ENCODE results near the gene SPAG9. TPM values are rescaled to one million over a fixed set of nuclear protein-coding genes. Genes with fewer than 3 reads are reported as not detected.

The SPAG9 gene
- total RNA-seq, 1 donor from 2014 or later = 108 TPM

DNA sequence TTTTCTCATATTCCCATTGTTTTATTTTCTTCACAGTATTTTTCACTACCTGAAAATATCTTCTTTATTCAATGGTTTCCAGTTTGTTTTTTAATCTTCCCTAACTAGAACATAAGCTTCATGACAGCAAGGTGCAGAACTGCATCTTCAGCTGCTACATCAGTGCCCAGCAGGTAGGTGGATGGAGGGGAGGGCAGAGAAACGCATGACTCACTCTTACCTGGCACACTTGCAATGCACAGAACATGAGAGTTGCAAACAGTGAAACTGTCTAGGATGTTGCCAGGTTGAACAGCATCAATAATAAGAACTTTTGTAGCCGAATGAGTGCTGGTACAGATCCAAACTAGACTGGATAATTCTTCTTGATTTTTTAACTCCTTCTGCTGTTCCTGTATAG is 127.1 kb downstream of the SPAG9 start:
- H3K27ac ChIP-seq = no peak overlapping the region
- no peak overlapping the region for H3K4me3 ChIP-seq
- H3K4me1 ChIP-seq = no peaks in the 10 kb centered on the region
- DNase-seq (no peak), ATAC-seq (no peak)
- H3K27me3 ChIP-seq (ENCODE audit: low read depth) = no peaks in the 10 kb centered on the region
- intact Hi-C loops (cut with DNase I) = no loop called here
- TF ChIP-seq, protein P1, sequence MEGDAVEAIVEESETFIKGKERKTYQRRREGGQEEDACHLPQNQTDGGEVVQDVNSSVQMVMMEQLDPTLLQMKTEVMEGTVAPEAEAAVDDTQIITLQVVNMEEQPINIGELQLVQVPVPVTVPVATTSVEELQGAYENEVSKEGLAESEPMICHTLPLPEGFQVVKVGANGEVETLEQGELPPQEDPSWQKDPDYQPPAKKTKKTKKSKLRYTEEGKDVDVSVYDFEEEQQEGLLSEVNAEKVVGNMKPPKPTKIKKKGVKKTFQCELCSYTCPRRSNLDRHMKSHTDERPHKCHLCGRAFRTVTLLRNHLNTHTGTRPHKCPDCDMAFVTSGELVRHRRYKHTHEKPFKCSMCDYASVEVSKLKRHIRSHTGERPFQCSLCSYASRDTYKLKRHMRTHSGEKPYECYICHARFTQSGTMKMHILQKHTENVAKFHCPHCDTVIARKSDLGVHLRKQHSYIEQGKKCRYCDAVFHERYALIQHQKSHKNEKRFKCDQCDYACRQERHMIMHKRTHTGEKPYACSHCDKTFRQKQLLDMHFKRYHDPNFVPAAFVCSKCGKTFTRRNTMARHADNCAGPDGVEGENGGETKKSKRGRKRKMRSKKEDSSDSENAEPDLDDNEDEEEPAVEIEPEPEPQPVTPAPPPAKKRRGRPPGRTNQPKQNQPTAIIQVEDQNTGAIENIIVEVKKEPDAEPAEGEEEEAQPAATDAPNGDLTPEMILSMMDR (IDR thresholded peaks at IDR 0.05) = no peak
- H3K9me3 ChIP-seq = no peaks in the 10 kb centered on the region
- H3K36me3 ChIP-seq = peaks cover 100% of the 10 kb centered on the region

DNA sequence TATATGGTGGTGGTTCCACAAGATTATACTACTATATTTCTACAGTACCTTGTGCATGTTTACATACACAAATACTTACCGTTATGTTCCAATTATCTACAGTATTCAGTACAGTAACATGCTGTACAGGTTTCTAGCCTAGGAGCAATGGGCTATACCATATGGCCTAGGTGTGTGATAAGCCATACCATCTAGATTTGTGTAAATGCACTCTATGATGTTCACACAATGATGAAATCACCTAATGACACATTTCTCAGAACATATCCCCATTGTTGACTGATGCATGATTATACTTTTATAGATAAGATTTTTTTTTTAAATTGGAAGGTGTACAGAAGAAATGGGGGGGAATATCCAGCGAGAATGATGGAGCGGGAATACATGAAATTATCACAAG is 131.5 kb downstream of the SPAG9 start:
- intact Hi-C loops (cut with DNase I) = no loop called here
- Histone ChIP-seq H3K4me3 (no peak overlapping the region), H3K9me3 (no peaks in the 10 kb centered on the region), H3K27me3 (ENCODE audit: low read depth) (no peaks in the 10 kb centered on the region), H3K27ac (no peak overlapping the region), H3K36me3 (peaks cover 100% of the 10 kb centered on the region), H3K4me1 (no peaks in the 10 kb centered on the region)
- ATAC-seq = no peak
- TF ChIP-seq, protein P1 (IDR thresholded peaks at IDR 0.05) = no peak
- DNase-seq = no peak

DNA sequence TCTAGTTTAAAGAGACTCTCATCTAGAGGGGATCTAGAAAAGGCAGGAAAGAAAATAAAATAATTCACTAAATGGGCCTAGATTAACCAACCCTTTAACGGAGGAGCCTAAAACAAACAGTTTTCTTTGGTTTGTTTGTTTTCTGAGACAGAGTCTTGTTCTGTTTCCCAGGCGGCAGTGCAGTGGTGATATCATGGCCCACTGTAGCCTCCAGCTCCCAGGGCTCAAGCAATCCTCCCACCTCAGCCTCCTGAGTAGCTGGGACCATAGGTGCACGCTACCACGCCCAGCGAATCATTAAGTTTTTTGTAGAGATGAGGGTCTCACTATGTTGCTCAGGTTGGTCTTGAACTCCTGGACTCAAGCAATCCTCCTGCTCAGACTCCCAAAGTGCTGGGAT is 132.2 kb downstream of the SPAG9 start:
- TF ChIP-seq, protein P1 (IDR thresholded peaks at IDR 0.05) = no peak
- ATAC-seq (no peak), DNase-seq (no peak)
- Histone ChIP-seq H3K4me1 (no peaks in the 10 kb centered on the region), H3K27me3 (ENCODE audit: low read depth) (no peaks in the 10 kb centered on the region), H3K36me3 (peaks cover 100% of the 10 kb centered on the region), H3K27ac (no peak overlapping the region), H3K4me3 (no peak overlapping the region), H3K9me3 (no peaks in the 10 kb centered on the region)
- intact Hi-C loops (cut with DNase I) = no loop called here

DNA sequence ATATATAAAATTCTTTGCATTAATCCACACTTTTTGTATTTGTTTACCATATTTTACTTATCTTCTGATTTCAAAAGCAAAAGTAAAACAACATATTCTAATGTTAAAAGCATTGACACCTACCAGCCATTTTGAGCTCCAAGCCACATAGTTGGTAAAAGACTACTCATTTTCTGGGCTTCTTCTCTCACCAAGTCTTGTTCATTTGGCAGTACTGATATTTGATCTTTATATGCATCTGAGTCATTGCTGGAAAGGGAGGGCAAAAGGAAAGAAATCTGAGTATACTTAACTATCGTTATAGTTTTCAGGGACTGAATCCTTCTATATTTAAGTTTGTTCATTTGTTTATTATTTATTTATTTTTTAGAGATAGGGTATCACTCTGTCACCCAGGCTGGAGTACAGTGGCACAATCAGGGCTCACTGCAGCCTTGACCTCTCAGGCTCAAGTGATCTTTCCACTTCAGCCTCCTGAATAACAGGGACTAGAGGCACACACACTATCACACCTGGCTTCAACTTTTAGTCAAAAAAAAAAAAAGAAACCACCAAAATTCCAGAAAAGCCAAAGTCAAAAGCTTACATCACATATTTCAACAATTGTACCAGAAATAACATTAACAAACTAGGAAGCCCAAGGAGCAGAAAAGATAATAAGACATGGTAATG is 133.5 kb downstream of the SPAG9 start:
- H3K36me3 ChIP-seq = peaks cover 100% of the 10 kb centered on the region
- DNase-seq = no peak
- TF ChIP-seq, protein P1 (IDR thresholded peaks at IDR 0.05) = no peak

DNA sequence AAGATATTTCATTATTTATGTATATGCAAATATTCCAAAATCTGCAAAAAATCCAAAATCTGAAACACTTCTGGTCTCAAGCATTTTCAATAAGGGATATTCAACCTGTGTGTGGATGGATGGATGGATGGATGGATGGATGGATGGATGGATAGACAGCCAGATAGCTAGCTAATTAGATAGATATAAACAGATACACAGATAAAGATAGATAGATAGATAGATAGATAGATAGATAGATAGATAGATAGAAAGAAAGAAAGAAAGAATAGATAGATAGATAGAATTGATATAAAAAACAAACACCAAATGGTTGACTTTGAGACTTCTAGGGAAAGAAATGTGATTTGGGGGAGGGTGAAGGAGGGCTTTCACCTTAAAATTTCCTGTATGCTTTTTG is 139.4 kb downstream of the SPAG9 start:
- Histone ChIP-seq H3K4me1 (peaks cover 4% of the 10 kb centered on the region), H3K27ac (no peak overlapping the region), H3K36me3 (peaks cover 97% of the 10 kb centered on the region), H3K9me3 (no peaks in the 10 kb centered on the region), H3K4me3 (no peak overlapping the region), H3K27me3 (ENCODE audit: low read depth) (no peaks in the 10 kb centered on the region)
- intact Hi-C loops (cut with DNase I) = no loop called here
- ATAC-seq (no peak), DNase-seq (no peak)
- TF ChIP-seq, protein P1 (IDR thresholded peaks at IDR 0.05) = no peak

More for the DNA sequence above, 133.5 kb downstream of the SPAG9 start:
- Histone ChIP-seq H3K4me1 (no peaks in the 10 kb centered on the region), H3K27ac (no peak overlapping the region), H3K4me3 (no peak overlapping the region), H3K27me3 (ENCODE audit: low read depth) (no peaks in the 10 kb centered on the region), H3K9me3 (no peaks in the 10 kb centered on the region)
- intact Hi-C loops (cut with DNase I) = no loop called here
- ATAC-seq = no peak
